Measurements from ENCODE around the gene DIP2C.
"Not testable (repeated sequence)": the region's sequence is repeated elsewhere in the genome, so short reads cannot be mapped to it uniquely, and the experiment has no call there.

The DIP2C gene

GRCh38 chr10:373526-374309 is 315.8 kb downstream of the DIP2C start:
- no peak for TF ChIP-seq TAF1 (IDR thresholded peaks at IDR 0.05; ENCODE audit: borderline replicate concordance, low read depth, low read length)
- TF ChIP-seq POLR2A (IDR thresholded peaks at IDR 0.05; ENCODE audit: low read depth, low read length) = no peak
- no peak for TF ChIP-seq POLR2AphosphoS5 (IDR thresholded peaks at IDR 0.05; ENCODE audit: low read depth, low read length)
- FAIRE-seq = no peak
- DNase-seq (ENCODE audit: insufficient read length) = no peak

- TF ChIP-seq POLR2AphosphoS5 (IDR thresholded peaks at IDR 0.05; ENCODE audit: low read depth, low read length) = no peak
- no peak for TF ChIP-seq TAF1 (IDR thresholded peaks at IDR 0.05; ENCODE audit: borderline replicate concordance, low read depth, low read length)
- TF ChIP-seq POLR2A (IDR thresholded peaks at IDR 0.05; ENCODE audit: low read depth, low read length) = no peak
- DNase-seq (ENCODE audit: insufficient read length) = no peak
- FAIRE-seq = no peak
These were observed 316.5 kb downstream of the DIP2C start for GRCh38 chr10:373015-373414.

GRCh38 chr10:372566-372965 is 316.9 kb downstream of the DIP2C start:
- FAIRE-seq (no peak), DNase-seq (ENCODE audit: insufficient read length) (no peak)
- TF ChIP-seq POLR2A (IDR thresholded peaks at IDR 0.05; ENCODE audit: low read depth, low read length) = no peak
- no peak for TF ChIP-seq POLR2AphosphoS5 (IDR thresholded peaks at IDR 0.05; ENCODE audit: low read depth, low read length)

- TF ChIP-seq TAF1 (IDR thresholded peaks at IDR 0.05; ENCODE audit: borderline replicate concordance, low read depth, low read length) = no peak
- no peak for TF ChIP-seq POLR2A (IDR thresholded peaks at IDR 0.05; ENCODE audit: low read depth, low read length)
- TF ChIP-seq POLR2AphosphoS5 (IDR thresholded peaks at IDR 0.05; ENCODE audit: low read depth, low read length) = no peak
- no peak for FAIRE-seq
- DNase-seq (ENCODE audit: insufficient read length) = no peak
These were observed 318.0 kb downstream of the DIP2C start for GRCh38 chr10:371515-371914.

GRCh38 chr10:370449-370825 is 319.0 kb downstream of the DIP2C start:
- TF ChIP-seq POLR2A (IDR thresholded peaks at IDR 0.05; ENCODE audit: low read depth, low read length) (no peak), TAF1 (IDR thresholded peaks at IDR 0.05; ENCODE audit: borderline replicate concordance, low read depth, low read length) (no peak), POLR2AphosphoS5 (IDR thresholded peaks at IDR 0.05; ENCODE audit: low read depth, low read length) (no peak)
- DNase-seq (ENCODE audit: insufficient read length) (no peak), FAIRE-seq (no peak)

- DNase-seq (ENCODE audit: insufficient read length) = no peak
- FAIRE-seq = no peak
- TF ChIP-seq TAF1 (IDR thresholded peaks at IDR 0.05; ENCODE audit: borderline replicate concordance, low read depth, low read length) (no peak), POLR2A (IDR thresholded peaks at IDR 0.05; ENCODE audit: low read depth, low read length) (no peak), POLR2AphosphoS5 (IDR thresholded peaks at IDR 0.05; ENCODE audit: low read depth, low read length) (no peak)
These were observed 319.6 kb downstream of the DIP2C start for GRCh38 chr10:369684-370448.

- DNase-seq (ENCODE audit: insufficient read length) (no peak), FAIRE-seq (no peak)
- TF ChIP-seq POLR2A (IDR thresholded peaks at IDR 0.05; ENCODE audit: low read depth, low read length) = no peak
- TF ChIP-seq POLR2AphosphoS5 (IDR thresholded peaks at IDR 0.05; ENCODE audit: low read depth, low read length) = no peak
- no peak for TF ChIP-seq TAF1 (IDR thresholded peaks at IDR 0.05; ENCODE audit: borderline replicate concordance, low read depth, low read length)
These were observed 320.2 kb downstream of the DIP2C start for GRCh38 chr10:369221-369683.

GRCh38 chr10:368579-369220 is 320.8 kb downstream of the DIP2C start:
- no peak for FAIRE-seq
- TF ChIP-seq TAF1 (IDR thresholded peaks at IDR 0.05; ENCODE audit: borderline replicate concordance, low read depth, low read length) (no peak), POLR2A (IDR thresholded peaks at IDR 0.05; ENCODE audit: low read depth, low read length) (no peak), POLR2AphosphoS5 (IDR thresholded peaks at IDR 0.05; ENCODE audit: low read depth, low read length) (no peak)
- no peak for DNase-seq (ENCODE audit: insufficient read length)

- not testable (repeated sequence) for FAIRE-seq; DNase-seq (ENCODE audit: insufficient read length)
These were observed 321.4 kb downstream of the DIP2C start for GRCh38 chr10:368107-368506.

GRCh38 chr10:367636-368035 is 321.8 kb downstream of the DIP2C start:
- FAIRE-seq (no peak), DNase-seq (ENCODE audit: insufficient read length) (no peak)

GRCh38 chr10:366186-366585 is 323.3 kb downstream of the DIP2C start:
- TF ChIP-seq POLR2A (IDR thresholded peaks at IDR 0.05; ENCODE audit: low read depth, low read length) (no peak), POLR2AphosphoS5 (IDR thresholded peaks at IDR 0.05; ENCODE audit: low read depth, low read length) (no peak), TAF1 (IDR thresholded peaks at IDR 0.05; ENCODE audit: borderline replicate concordance, low read depth, low read length) (no peak)
- FAIRE-seq = no peak
- DNase-seq (ENCODE audit: insufficient read length) = no peak

More at GRCh38 chr10:367636-368035, 321.8 kb downstream of the DIP2C start:
- TF ChIP-seq POLR2A (IDR thresholded peaks at IDR 0.05; ENCODE audit: low read depth, low read length) (no peak), TAF1 (IDR thresholded peaks at IDR 0.05; ENCODE audit: borderline replicate concordance, low read depth, low read length) (no peak), POLR2AphosphoS5 (IDR thresholded peaks at IDR 0.05; ENCODE audit: low read depth, low read length) (no peak)

Data from GM12892 (cell line).